ENCODE results near the gene MRPL17. TPM values are rescaled to one million over a fixed set of nuclear protein-coding genes. Genes with fewer than 3 reads are reported as not detected.

The MRPL17 gene
- total RNA-seq, 1 experiment from 2014 or later: 67.3 TPM

Other genes with a start within 250 kb of the MRPL17 start
- 0.22 TPM in 1 of 2 replicates, not detected in the other for gene HPX, start 242.4 kb downstream of the MRPL17 start, total RNA-seq (2014; rRNA removed; shearing (Covaris generic); ENCODE audit: low replicate concordance)
- 13.3 and 20.4 TPM in 2 replicates for gene TRIM3, start 209.4 kb downstream of the MRPL17 start, total RNA-seq (2014; rRNA removed; shearing (Covaris generic); ENCODE audit: low replicate concordance)
- 36.3 and 49.7 TPM in 2 replicates for gene ARFIP2, start 202.0 kb downstream of the MRPL17 start, total RNA-seq (2014; rRNA removed; shearing (Covaris generic); ENCODE audit: low replicate concordance)
- gene TIMM10B, start 201.8 kb downstream of the MRPL17 start, total RNA-seq (2014; rRNA removed; shearing (Covaris generic); ENCODE audit: low replicate concordance): 36.3 and 57.2 TPM in 2 replicates
- gene DNHD1, start 186.1 kb downstream of the MRPL17 start, total RNA-seq (2014; rRNA removed; shearing (Covaris generic); ENCODE audit: low replicate concordance): 40.3 and 53.5 TPM in 2 replicates
- gene RRP8, start 79.7 kb downstream of the MRPL17 start, total RNA-seq (2014; rRNA removed; shearing (Covaris generic); ENCODE audit: low replicate concordance): 10.8 and 22.9 TPM in 2 replicates
- gene ILK, start 79.6 kb downstream of the MRPL17 start, total RNA-seq (2014; rRNA removed; shearing (Covaris generic); ENCODE audit: low replicate concordance): 48.6 and 65.6 TPM in 2 replicates
- gene TAF10, start 71.1 kb downstream of the MRPL17 start, total RNA-seq (2014; rRNA removed; shearing (Covaris generic); ENCODE audit: low replicate concordance): 158 and 192 TPM in 2 replicates
- 41.5 and 45.5 TPM in 2 replicates for gene TPP1, start 63.9 kb downstream of the MRPL17 start, total RNA-seq (2014; rRNA removed; shearing (Covaris generic); ENCODE audit: low replicate concordance)
- 0.04 and 0.11 TPM in 2 replicates for gene DCHS1, start 27.5 kb downstream of the MRPL17 start, total RNA-seq (2014; rRNA removed; shearing (Covaris generic); ENCODE audit: low replicate concordance)
- 0.22 and 0.48 TPM in 2 replicates for gene OR2AG2, start 88.6 kb upstream of the MRPL17 start, total RNA-seq (2014; rRNA removed; shearing (Covaris generic); ENCODE audit: low replicate concordance)
- gene OR2AG1, start 99.7 kb upstream of the MRPL17 start, total RNA-seq (2014; rRNA removed; shearing (Covaris generic); ENCODE audit: low replicate concordance): not detected in 2 replicates
- 0.54 and 2.9 TPM in 2 replicates for gene OR6A2, start 116.3 kb upstream of the MRPL17 start, total RNA-seq (2014; rRNA removed; shearing (Covaris generic); ENCODE audit: low replicate concordance)
- not detected in 2 replicates for gene OR10A5, start 162.3 kb upstream of the MRPL17 start, total RNA-seq (2014; rRNA removed; shearing (Covaris generic); ENCODE audit: low replicate concordance)
- gene OR10A2, start 179.7 kb upstream of the MRPL17 start, total RNA-seq (2014; rRNA removed; shearing (Covaris generic); ENCODE audit: low replicate concordance): not detected in 2 replicates
- gene OR10A4, start 193.3 kb upstream of the MRPL17 start, total RNA-seq (2014; rRNA removed; shearing (Covaris generic); ENCODE audit: low replicate concordance): not detected in 2 replicates
- gene OR2D2, start 209.2 kb upstream of the MRPL17 start, total RNA-seq (2014; rRNA removed; shearing (Covaris generic); ENCODE audit: low replicate concordance): 0.36 and 0.71 TPM in 2 replicates
- gene OR2D3, start 237.7 kb upstream of the MRPL17 start, total RNA-seq (2014; rRNA removed; shearing (Covaris generic); ENCODE audit: low replicate concordance): not detected in 2 replicates
- gene ZNF215, start 243.1 kb upstream of the MRPL17 start, total RNA-seq (2014; rRNA removed; shearing (Covaris generic); ENCODE audit: low replicate concordance): 12.3 and 26.9 TPM in 2 replicates